ENCODE measurements around the gene GALNT10. TPM values are rescaled to one million over a fixed set of nuclear protein-coding genes. Genes with fewer than 3 reads are reported as not detected.

The GALNT10 gene
- total and polyA plus RNA-seq, 9 of the 15 experiments (the other 6 are each of a cell fraction or from before 2014, with no cell fraction given) = 4.6 to 37.1 (median 13.3) TPM

DNA sequence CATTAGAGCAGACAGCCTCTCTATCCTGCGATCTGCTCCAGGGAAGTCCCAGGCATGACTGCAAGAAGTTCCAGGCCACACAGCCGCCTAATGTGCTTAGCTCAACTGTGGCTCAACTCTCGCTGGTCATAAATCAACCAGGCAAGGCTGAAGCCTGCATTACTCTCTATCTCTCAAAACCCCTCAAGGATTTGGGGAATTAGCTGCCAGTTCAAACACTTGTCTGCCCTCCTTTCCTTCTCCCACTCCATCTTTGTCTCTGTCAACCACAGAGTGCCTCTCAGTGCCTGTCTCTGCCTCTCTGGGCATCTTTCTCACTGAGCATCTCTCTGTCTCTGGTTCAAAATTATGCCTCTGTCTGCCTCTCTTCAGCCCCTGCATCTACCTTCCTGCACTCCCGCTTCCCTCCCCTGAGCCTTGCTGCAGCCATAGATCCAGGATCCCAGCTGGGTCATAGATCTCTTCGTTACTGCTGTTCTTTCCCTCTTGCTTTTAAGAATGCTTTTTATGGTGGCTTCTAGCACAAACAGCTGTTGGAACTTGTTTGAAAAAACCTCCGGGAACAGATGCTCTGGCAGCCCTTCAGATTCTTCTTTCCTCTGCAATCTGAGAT, 27.9 kb upstream of the GALNT10 start:
- no peak overlapping the region for H3K4me2 ChIP-seq (ENCODE audit: insufficient read depth, low read length)
- no peak overlapping the region for H3K4me3 ChIP-seq
- no peak for DNase-seq (ENCODE audit: extremely low read depth in 1 of 4, low spot score in 3 of 4)
- ChIA-PET POLR2A (interaction anchor here (0.6 to 2.2 kb wide), 3 partner anchors 11 to 412 kb away, joined by 3 to 5 read pairs (median 3); no protein-coding TSS in a partner anchor), CTCF (ENCODE audit: low intra/inter-chr PET ratio) (no interaction called here)
- in situ Hi-C loops (cut with MboI) = no loop called here
- H3K4me1 ChIP-seq (replicated peaks in 1 of 2; ENCODE audit: control insufficient read depth in 2 of 2, insufficient read depth in 2 of 2, low read length in 2 of 2) = no peaks in the 10 kb centered on the region
- no peaks in the 10 kb centered on the region for H3K9me3 ChIP-seq (replicated peaks; ENCODE audit: control insufficient read depth, insufficient read depth, low read depth, low read length)
- H3K79me2 ChIP-seq (ENCODE audit: control insufficient read depth, insufficient read depth, low read length) = no peaks in the 10 kb centered on the region
- H3K36me3 ChIP-seq (ENCODE audit: control insufficient read depth, insufficient read depth, low read length) = no peaks in the 10 kb centered on the region
- TF ChIP-seq, protein P1, sequence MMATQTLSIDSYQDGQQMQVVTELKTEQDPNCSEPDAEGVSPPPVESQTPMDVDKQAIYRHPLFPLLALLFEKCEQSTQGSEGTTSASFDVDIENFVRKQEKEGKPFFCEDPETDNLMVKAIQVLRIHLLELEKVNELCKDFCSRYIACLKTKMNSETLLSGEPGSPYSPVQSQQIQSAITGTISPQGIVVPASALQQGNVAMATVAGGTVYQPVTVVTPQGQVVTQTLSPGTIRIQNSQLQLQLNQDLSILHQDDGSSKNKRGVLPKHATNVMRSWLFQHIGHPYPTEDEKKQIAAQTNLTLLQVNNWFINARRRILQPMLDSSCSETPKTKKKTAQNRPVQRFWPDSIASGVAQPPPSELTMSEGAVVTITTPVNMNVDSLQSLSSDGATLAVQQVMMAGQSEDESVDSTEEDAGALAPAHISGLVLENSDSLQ (IDR thresholded peaks at IDR 0.05) = peak; percentile 11; the same call in 1 of the 2 replicates
- TF ChIP-seq NFXL1 (CRISPR knock-in tag; IDR thresholded peaks at IDR 0.05) = no peak
- 0% methylated on average over 6 of the region's 6 CpGs for WGBS (ENCODE audit: insufficient coverage, low coverage, missing lambda C conversion rate)
- H4K20me1 ChIP-seq (replicated peaks; ENCODE audit: control insufficient read depth, insufficient read depth, low read length) = no peaks in the 10 kb centered on the region; the same call in 1 of the 2 replicates
- no TSS peak for BruUV-seq (replicated peaks)
- no peak for FAIRE-seq
- no peak overlapping the region for H2AFZ ChIP-seq (ENCODE audit: low read depth, low read length)
- H3K27ac ChIP-seq (ENCODE audit: extremely low read depth, low read depth, low read length) = no peak overlapping the region
- H3K9ac ChIP-seq (ENCODE audit: insufficient read depth in 1 of 2, low read depth in 2 of 2, low read length in 2 of 2) = no peak overlapping the region
- intact Hi-C loops (cut with micrococcal nuclease) = no loop called here
- peaks cover 12 to 29% of the 10 kb centered on the region in 2 experiments for H3K27me3 ChIP-seq (ENCODE audit: control insufficient read depth in 2 of 2, insufficient read depth in 2 of 2, low read length in 2 of 2)
- ATAC-seq = peak; percentile 40
- no peaks in the 10 kb centered on the region for H3K9me1 ChIP-seq (ENCODE audit: control insufficient read depth, insufficient read depth, low read length)

Measured in K562 (cell line).